Testis (tissue), 2 donors: ENCODE measurements around the gene WDR20.

Source experiments
- POLR2A ChIP-seq: fragments of 450-650 bp; IDR thresholded peaks from one replicate; pipeline ENCODE4 v1.6.1; 2017; ENCODE audit warnings: antibody characterized with exemption, mild to moderate bottlenecking, moderate library complexity
- TF ChIP-seq, protein P1 (sequence below), 3 experiments: fragments of 450-650 bp in 2 of 3; fragments of 200-600 bp in 1 of 3; sonication (generic) in 1 of 3; IDR thresholded peaks; one replicate each; pipeline ENCODE4 v1.5.1; 2016 to 2019; ENCODE audit warnings: antibody characterized with exemption in 3 of 3, mild to moderate bottlenecking in 2 of 3, moderate library complexity in 1 of 3

GRCh38 chr14:102209224-102209966, 69.7 kb downstream of the WDR20 start:
- TF ChIP-seq, protein P1, sequence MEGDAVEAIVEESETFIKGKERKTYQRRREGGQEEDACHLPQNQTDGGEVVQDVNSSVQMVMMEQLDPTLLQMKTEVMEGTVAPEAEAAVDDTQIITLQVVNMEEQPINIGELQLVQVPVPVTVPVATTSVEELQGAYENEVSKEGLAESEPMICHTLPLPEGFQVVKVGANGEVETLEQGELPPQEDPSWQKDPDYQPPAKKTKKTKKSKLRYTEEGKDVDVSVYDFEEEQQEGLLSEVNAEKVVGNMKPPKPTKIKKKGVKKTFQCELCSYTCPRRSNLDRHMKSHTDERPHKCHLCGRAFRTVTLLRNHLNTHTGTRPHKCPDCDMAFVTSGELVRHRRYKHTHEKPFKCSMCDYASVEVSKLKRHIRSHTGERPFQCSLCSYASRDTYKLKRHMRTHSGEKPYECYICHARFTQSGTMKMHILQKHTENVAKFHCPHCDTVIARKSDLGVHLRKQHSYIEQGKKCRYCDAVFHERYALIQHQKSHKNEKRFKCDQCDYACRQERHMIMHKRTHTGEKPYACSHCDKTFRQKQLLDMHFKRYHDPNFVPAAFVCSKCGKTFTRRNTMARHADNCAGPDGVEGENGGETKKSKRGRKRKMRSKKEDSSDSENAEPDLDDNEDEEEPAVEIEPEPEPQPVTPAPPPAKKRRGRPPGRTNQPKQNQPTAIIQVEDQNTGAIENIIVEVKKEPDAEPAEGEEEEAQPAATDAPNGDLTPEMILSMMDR (IDR thresholded peaks at IDR 0.05) = peak in 2 of 3 experiments; percentile 17 to 30
- no peak for TF ChIP-seq POLR2A
